22Rv1 (cell line): ENCODE measurements around the gene DNER.

Source experiments
- ZFX ChIP-seq: fragments of 450-650 bp; IDR thresholded peaks from 2 replicates; pipeline ENCODE4 v1.6.1; 2017; ENCODE audit warnings: antibody characterized with exemption, borderline replicate concordance
- TF ChIP-seq, protein P1 (sequence below): fragments of 450-650 bp; IDR thresholded peaks from 2 replicates; pipeline ENCODE4 v1.5.1; 2017; ENCODE audit warnings: mild to moderate bottlenecking

DNA sequence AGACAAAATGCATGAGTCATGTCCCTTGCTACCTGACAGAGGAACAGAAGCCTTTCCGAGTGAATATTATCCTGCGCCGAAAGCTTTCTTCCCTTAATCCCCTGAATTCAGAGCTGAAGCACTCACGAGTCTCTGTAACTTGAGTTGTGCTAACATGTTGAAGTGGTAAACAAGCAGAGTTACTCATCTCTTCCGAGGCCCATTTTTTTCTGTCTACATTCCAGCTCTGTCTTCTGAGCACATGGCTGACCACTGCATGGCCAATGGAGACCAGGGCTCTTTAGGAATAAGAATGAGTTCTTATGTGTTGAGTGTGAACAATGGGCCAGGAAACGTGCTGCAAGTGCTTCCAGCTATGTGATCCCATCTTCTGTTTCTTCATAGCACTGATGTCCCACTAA, 370.2 kb downstream of the DNER start:
- TF ChIP-seq, protein P1, sequence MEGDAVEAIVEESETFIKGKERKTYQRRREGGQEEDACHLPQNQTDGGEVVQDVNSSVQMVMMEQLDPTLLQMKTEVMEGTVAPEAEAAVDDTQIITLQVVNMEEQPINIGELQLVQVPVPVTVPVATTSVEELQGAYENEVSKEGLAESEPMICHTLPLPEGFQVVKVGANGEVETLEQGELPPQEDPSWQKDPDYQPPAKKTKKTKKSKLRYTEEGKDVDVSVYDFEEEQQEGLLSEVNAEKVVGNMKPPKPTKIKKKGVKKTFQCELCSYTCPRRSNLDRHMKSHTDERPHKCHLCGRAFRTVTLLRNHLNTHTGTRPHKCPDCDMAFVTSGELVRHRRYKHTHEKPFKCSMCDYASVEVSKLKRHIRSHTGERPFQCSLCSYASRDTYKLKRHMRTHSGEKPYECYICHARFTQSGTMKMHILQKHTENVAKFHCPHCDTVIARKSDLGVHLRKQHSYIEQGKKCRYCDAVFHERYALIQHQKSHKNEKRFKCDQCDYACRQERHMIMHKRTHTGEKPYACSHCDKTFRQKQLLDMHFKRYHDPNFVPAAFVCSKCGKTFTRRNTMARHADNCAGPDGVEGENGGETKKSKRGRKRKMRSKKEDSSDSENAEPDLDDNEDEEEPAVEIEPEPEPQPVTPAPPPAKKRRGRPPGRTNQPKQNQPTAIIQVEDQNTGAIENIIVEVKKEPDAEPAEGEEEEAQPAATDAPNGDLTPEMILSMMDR, result no peak
- no peak for TF ChIP-seq ZFX
